NCI-H345 treated with DMSO at 0.1 percent for 48 hours (cell line): ENCODE measurements around the gene ESRRA.

Experiments
- DNase-seq: peaks from one replicate; lab custom pipeline; 2025; ENCODE audit not compliant: unreplicated experiment; lab: John Stamatoyannopoulos, UW

The ESRRA gene

GRCh38 chr11:64348383-64349024 is 43.2 kb downstream of the ESRRA start:
- no peak for DNase-seq

GRCh38 chr11:64349025-64349387 is 43.7 kb downstream of the ESRRA start:
- no peak for DNase-seq

- DNase-seq: no peak
Measured at GRCh38 chr11:64349404-64349803, 44.1 kb downstream of the ESRRA start.

GRCh38 chr11:64351136-64351631 is 45.9 kb downstream of the ESRRA start:
- no peak for DNase-seq

GRCh38 chr11:64352099-64352994 is 47.0 kb downstream of the ESRRA start:
- DNase-seq: peak; percentile 66

- DNase-seq: peak; percentile 84
Measured at GRCh38 chr11:64352995-64353714, 47.8 kb downstream of the ESRRA start.

GRCh38 chr11:64353715-64354506 is 48.6 kb downstream of the ESRRA start:
- DNase-seq: no peak

GRCh38 chr11:64355078-64355940 is 50.0 kb downstream of the ESRRA start:
- peak; percentile 72 for DNase-seq

GRCh38 chr11:64356498-64357411 is 51.4 kb downstream of the ESRRA start:
- no peak for DNase-seq

- no peak for DNase-seq
Measured at GRCh38 chr11:64357446-64357845, 52.1 kb downstream of the ESRRA start.

GRCh38 chr11:64357904-64358535 is 52.7 kb downstream of the ESRRA start:
- DNase-seq: no peak

GRCh38 chr11:64358536-64358906 is 53.2 kb downstream of the ESRRA start:
- DNase-seq: no peak

- DNase-seq: no peak
Measured at GRCh38 chr11:64358907-64359711, 53.8 kb downstream of the ESRRA start, which contains the start of gene RPS6KA4. Gene RPS6KA4, plus strand, starts transcription at chr11:64359162. Its CDS starts 74 bp downstream, at chr11:64359236.

GRCh38 chr11:64359712-64360445 is 54.6 kb downstream of the ESRRA start:
- no peak for DNase-seq

- no peak for DNase-seq
Measured at GRCh38 chr11:64360448-64360921, 55.2 kb downstream of the ESRRA start.

GRCh38 chr11:64361659-64362058 is 56.3 kb downstream of the ESRRA start:
- DNase-seq: no peak

GRCh38 chr11:64362339-64362738 is 57.0 kb downstream of the ESRRA start:
- DNase-seq: no peak
